Activated naive CD8-positive, alpha-beta T cell treated with anti-CD3 and anti-CD28 coated beads, Interleukin-2, amount 50 U/mL, for 24 hours (primary cell): ENCODE results near the gene CEP97.
"Not testable (repeated sequence)": the region's sequence is repeated elsewhere in the genome, so short reads cannot be mapped to it uniquely, and the experiment has no call there.

Experiments used
- ATAC-seq: fragments of 150-1000 bp; cut with Tn5 transposase; one replicate; pipeline ENCODE4 v1.10.0; 2021
- DNase-seq: peaks from one replicate; pipeline ENCODE4 v3.0.0; 2021
- H3K27ac Mint-ChIP-seq: one replicate; pipeline ENCODE4 v1.8.0; 2021; ENCODE audit warnings: mild to moderate bottlenecking, mixed read lengths
- H3K27me3 Mint-ChIP-seq: one replicate; pipeline ENCODE4 v1.8.0; 2021; ENCODE audit warnings: mixed read lengths
- H3K36me3 Mint-ChIP-seq: one replicate; pipeline ENCODE4 v1.8.0; 2021; ENCODE audit warnings: low read depth, mixed read lengths
- H3K4me1 Mint-ChIP-seq: one replicate; pipeline ENCODE4 v1.8.0; 2021; ENCODE audit warnings: mixed read lengths
- H3K4me3 Mint-ChIP-seq: one replicate; pipeline ENCODE4 v1.8.0; 2021; ENCODE audit warnings: mild to moderate bottlenecking, moderate library complexity, mixed read lengths
- H3K9me3 Mint-ChIP-seq: one replicate; pipeline ENCODE4 v1.8.0; 2021; ENCODE audit warnings: mixed read lengths

Gene CEP97

DNA sequence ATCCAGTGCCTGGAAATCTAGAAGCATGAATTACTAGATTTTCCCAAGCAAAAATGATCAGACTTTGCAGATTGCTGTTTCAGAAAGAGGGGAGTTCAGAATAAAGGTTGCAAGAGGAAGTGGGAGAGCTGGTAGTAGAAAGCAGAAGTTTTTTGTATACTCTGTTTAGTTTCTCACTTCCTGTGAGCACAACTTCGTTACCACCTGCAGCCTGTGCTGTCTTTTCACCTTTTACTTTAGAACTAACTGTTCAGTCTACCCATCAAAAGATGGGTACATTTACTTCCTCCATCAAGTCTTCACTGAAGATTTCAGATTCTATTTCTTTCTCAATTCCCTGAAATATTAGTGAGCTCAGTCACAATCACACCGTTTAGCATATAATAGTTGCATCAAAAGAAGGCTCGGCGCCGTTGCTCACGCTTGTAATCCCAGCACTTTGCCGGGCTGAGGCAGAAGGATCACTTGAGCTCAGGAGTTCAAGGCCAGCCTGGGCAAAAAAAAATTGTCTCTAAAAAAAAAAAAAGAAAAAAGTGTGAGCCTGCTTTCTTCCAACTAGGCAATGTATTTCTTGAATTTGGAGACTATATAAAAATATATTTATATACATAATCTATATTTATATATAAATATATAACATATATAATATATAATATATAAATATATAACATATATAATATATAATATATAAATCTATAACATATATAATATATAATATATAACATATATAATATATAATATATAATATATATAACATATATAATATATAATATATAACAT is 1.8 kb upstream of the CEP97 start:
- peak overlapping the region; percentile 34 for H3K4me3 Mint-ChIP-seq
- no peak for ATAC-seq

DNA sequence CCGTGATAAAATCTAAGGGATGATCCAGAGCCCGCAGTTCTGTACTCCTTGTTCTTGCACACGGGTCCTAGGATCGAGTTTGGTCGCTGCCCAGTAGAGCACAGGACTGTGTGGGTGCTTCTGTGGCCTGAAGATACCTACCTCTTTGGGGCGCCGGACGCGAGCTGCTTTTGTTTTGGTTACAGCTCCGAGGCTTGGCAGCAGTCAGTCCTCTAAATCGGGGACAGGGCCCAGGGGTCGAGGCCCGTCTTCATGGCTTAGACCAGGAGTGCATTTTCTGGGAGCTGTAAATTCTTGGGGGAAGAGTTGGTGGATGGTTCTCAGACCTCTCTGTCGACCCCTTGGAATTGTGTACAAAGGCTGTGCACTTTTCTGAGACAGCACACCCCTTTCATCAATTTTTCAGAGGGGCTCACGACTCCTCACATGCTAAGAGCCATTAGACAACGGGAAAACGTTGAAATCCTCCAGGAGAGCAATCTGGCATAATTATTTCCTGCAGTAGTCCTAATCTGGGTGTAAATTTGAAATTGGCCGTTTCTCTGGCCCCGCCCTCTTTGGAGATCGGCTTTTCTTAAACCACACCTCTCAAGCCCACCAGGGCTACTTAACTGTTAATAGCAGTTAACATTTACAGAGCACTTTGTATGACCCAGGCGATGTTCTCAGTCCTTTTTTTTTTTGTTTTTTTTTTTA is 928 bp downstream of the CEP97 start:
- no peak for ATAC-seq
- DNase-seq: peak; percentile 33
- peaks cover 37% of the 10 kb centered on the region for H3K4me1 Mint-ChIP-seq
- no peaks in the 10 kb centered on the region for H3K9me3 Mint-ChIP-seq
- peaks cover 19% of the 10 kb centered on the region for H3K36me3 Mint-ChIP-seq
- H3K27me3 Mint-ChIP-seq: no peaks in the 10 kb centered on the region
- H3K27ac Mint-ChIP-seq: peak overlapping the region; percentile 91
- peak overlapping the region; percentile 92 for H3K4me3 Mint-ChIP-seq

More for the DNA sequence above, 1.8 kb upstream of the CEP97 start:
- Mint-ChIP-seq H3K4me1 (peaks cover 41% of the 10 kb centered on the region), H3K27me3 (no peaks in the 10 kb centered on the region), H3K27ac (peak overlapping the region; percentile 76), H3K9me3 (no peaks in the 10 kb centered on the region), H3K36me3 (peaks cover 2% of the 10 kb centered on the region)
- DNase-seq: no peak

DNA sequence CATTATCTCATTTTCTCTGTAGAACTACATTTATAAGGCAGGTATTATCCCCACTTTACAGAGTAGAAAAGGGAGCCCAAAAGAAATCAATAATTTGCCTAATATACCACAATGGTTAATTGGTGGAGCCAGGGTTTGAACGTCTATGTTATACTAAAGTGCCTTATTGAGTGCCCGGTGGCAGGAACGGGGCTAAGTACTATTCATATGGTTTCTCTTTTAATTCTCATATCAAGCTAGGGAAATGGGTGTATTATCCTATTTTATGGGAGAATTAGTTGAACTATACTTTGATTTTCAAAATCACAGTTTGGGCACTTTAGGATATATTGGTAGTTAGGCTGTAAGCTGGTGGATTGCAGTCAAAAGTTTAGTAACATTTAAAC is 1.5 kb downstream of the CEP97 start:
- Mint-ChIP-seq H3K36me3 (peaks cover 24% of the 10 kb centered on the region), H3K4me3 (peak overlapping the region; percentile 92), H3K4me1 (peaks cover 33% of the 10 kb centered on the region), H3K9me3 (no peaks in the 10 kb centered on the region), H3K27me3 (no peaks in the 10 kb centered on the region), H3K27ac (peak overlapping the region; percentile 91)
- DNase-seq (no peak), ATAC-seq (no peak)

DNA sequence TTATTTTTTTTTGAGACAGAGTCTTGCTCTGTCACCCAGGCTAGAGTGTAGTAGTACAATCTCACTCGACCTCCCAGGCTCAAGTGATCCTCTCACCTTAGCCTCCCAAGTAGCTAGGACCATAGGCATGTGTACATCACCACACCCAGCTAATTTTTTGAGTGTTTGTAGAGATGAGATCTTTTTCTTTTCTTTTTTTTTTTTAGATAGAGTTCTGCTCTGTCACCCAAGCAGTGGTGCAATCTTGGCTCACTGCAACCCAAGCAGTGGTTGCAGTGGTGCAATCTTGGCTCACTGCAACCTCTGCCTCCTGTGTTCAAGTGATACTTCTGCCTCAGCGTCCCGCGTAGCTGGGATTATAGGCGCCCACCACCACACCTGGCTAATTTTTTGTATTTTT is 5.2 kb downstream of the CEP97 start:
- Mint-ChIP-seq H3K4me1 (peaks cover 7% of the 10 kb centered on the region), H3K36me3 (peaks cover 54% of the 10 kb centered on the region), H3K27ac (no peak overlapping the region), H3K9me3 (no peaks in the 10 kb centered on the region), H3K27me3 (no peaks in the 10 kb centered on the region), H3K4me3 (no peak overlapping the region)
- ATAC-seq (no peak), DNase-seq (no peak)

DNA sequence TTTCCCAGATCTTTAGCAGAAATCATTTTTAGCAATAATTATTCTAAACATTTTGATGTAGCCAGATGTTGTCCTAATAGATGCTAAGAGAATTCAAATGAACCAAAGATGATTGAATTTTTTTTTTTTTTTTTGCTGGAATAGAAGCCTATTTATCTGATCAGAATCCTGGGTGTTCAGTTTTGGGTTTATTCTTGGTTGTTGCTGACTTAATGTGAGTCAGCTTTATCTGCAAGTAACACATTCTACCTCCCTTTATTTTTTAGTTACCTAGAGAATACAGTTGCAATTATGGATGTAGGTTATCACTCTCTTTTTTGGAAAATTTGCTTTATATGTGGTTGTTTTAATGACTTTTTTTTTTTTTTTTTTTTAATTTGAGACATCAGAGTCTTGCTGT is 6.4 kb downstream of the CEP97 start:
- ATAC-seq (no peak), DNase-seq (no peak)
- peaks cover 64% of the 10 kb centered on the region for H3K36me3 Mint-ChIP-seq
- H3K9me3 Mint-ChIP-seq: no peaks in the 10 kb centered on the region
- H3K27ac Mint-ChIP-seq: no peak overlapping the region
- H3K4me1 Mint-ChIP-seq: peaks cover 3% of the 10 kb centered on the region
- H3K27me3 Mint-ChIP-seq: no peaks in the 10 kb centered on the region
- H3K4me3 Mint-ChIP-seq: no peak overlapping the region

DNA sequence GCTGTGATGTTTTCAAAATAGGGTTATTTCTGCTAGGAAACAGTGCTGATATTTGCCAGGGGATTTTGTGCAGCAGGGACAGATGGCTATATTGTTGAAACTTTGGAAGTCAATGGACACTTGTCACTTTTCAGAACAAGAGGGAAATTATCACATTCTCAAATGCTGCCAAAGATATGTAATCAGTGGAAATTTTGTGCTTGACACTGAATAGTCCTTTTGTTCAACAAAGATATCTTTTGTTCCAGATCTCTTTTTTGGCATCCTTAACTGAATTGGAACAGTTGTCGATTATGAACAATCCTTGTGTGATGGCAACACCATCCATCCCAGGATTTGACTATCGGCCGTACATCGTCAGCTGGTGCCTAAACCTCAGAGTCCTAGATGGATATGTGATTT is 7.8 kb downstream of the CEP97 start:
- H3K27ac Mint-ChIP-seq: no peak overlapping the region
- no peaks in the 10 kb centered on the region for H3K9me3 Mint-ChIP-seq
- H3K4me3 Mint-ChIP-seq: no peak overlapping the region
- no peak for ATAC-seq
- H3K27me3 Mint-ChIP-seq: no peaks in the 10 kb centered on the region
- H3K4me1 Mint-ChIP-seq: no peaks in the 10 kb centered on the region
- no peak for DNase-seq
- peaks cover 75% of the 10 kb centered on the region for H3K36me3 Mint-ChIP-seq

DNA sequence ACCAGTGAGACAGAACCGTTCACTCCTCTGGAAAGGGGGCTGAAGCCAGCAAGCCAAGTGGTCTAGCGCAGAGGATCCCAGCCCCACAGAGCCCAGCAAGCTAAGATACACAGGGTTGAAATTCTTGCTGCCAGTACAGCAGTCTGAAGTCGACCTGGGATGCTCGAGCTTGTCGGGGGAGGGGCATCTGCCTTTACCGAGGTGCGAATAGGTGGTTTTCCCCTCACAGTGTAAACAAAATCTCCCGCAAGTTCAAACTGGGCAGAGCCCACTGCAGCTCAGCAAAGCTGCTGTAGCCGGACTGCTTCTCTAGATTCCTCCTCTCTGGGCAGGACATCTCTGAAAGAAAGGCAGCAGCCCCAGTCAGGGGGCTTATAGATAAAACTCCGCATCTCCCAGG is 11.4 kb downstream of the CEP97 start:
- Mint-ChIP-seq H3K27ac (no peak overlapping the region), H3K4me3 (no peak overlapping the region), H3K36me3 (peaks cover 63% of the 10 kb centered on the region), H3K4me1 (no peaks in the 10 kb centered on the region), H3K27me3 (no peaks in the 10 kb centered on the region), H3K9me3 (no peaks in the 10 kb centered on the region)
- ATAC-seq: no peak
- DNase-seq: no peak

DNA sequence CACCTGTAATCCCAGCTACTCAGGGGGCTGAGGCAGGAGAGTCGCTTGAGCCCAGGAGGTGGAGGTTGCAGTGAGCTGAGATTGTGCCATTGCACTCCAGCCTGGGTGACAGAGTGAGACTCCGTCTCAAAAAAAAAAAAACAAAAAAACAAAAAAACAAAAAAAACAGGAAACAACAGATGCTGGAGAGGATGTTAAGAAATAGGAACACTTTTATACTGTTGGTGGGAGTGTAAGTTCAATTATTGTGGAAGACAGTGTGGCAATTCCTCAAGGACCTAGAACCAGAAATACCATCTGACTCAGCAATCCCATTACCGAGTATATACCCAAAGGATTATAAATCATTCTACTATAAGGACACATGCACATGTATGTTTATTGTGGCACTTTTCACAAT is 17.5 kb downstream of the CEP97 start:
- H3K4me1 Mint-ChIP-seq, H3K27me3 Mint-ChIP-seq, H3K27ac Mint-ChIP-seq, DNase-seq, ATAC-seq, H3K4me3 Mint-ChIP-seq, H3K9me3 Mint-ChIP-seq: not testable (repeated sequence)
- peaks cover 37% of the 10 kb centered on the region for H3K36me3 Mint-ChIP-seq

DNA sequence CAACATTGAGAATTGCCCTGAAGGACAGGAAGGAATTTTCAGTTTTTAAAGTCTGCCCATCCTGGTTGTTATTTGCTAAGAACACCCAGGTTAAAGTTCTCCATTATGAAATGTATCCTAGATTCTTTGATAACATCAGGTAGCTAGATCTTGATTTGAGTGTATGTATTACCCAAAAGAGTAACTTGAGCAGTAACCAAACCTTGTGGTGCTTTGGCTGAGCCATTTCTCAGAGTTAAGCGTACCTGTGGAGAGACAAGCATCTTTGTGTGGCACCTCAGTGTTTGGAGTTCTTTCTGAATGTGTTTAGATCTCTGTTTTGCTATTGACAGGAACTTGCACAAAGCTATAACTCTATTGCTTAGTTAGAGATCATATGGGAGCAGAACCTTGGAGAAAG is 20.4 kb downstream of the CEP97 start:
- DNase-seq: no peak
- ATAC-seq: no peak
- Mint-ChIP-seq H3K36me3 (peaks cover 31% of the 10 kb centered on the region), H3K27ac (no peak overlapping the region), H3K9me3 (no peaks in the 10 kb centered on the region), H3K27me3 (no peaks in the 10 kb centered on the region), H3K4me1 (no peaks in the 10 kb centered on the region), H3K4me3 (no peak overlapping the region)

DNA sequence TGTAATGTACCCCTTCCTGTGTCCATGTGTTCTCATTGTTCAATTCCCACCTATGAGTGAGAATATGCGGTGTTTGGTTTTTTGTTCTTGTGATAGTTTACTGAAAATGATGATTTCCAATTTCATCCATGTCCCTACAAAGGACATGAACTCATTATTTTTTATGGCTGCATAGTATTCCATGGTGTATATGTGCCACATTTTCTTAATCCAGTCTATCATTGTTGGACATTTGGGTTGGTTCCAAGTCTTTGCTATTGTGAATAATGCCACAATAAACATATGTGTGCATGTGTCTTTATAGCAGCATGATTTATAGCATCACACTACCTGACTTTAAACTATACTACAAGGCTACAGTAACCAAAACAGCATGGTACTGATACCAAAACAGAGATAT is 21.5 kb downstream of the CEP97 start:
- H3K4me3 Mint-ChIP-seq, H3K27me3 Mint-ChIP-seq, ATAC-seq, H3K9me3 Mint-ChIP-seq, H3K27ac Mint-ChIP-seq, H3K4me1 Mint-ChIP-seq, DNase-seq: not testable (repeated sequence)
- peaks cover 35% of the 10 kb centered on the region for H3K36me3 Mint-ChIP-seq

DNA sequence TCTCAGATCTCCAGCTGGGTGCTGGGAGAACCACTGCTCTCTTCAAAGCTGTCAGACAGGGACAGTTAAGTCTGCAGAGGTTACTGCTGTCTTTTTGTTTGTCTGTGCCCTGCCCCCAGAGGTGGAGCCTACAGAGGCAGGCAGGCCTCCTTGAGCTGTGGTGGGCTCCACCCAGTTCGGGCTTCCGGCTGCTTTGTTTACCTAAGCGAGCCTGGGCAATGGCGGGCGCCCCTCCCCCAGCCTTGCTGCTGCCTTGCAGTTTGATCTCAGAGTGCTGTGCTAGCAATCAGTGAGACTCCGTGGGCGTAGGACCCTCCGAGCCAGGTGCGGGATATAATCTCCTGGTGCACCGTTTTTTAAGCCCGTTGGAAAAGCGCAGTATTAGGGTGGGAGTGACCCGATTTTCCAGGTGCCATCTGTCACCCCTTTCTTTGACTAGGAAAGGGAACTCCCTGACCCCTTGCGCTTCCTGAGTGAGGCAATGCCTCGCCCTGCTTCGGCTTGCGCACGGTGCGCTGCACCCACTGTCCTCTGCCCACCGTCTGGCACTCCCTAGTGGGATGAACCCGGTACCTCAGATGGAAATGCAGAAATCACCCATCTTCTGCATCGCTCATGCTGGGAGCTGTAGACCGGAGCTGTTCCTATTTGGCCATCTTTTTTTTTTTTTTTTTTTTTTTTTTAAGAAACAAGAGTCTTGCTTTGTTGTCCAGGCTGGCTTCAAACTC is 29.1 kb downstream of the CEP97 start:
- not testable (repeated sequence) for ATAC-seq, H3K27ac Mint-ChIP-seq, DNase-seq, H3K4me3 Mint-ChIP-seq, H3K9me3 Mint-ChIP-seq, H3K4me1 Mint-ChIP-seq, H3K27me3 Mint-ChIP-seq
- peaks cover 50% of the 10 kb centered on the region for H3K36me3 Mint-ChIP-seq

DNA sequence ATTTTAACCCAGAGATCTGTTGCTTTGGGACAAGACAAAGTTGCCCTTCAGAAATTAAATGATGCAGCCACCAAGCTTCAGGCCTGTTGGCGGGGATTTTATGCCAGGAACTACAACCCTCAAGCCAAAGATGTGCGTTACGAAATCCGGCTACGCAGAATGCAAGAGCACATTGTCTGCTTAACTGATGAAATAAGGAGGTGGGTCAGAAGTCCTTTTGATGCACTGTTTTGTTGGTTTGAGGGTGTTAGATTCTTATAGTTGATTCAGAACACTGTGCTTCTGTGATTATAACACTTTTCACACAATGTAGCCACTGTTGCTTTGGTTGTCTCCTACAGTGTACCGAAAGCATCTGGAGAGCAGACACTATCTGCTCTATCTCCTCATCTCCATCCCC is 33.8 kb downstream of the CEP97 start:
- H3K4me1 Mint-ChIP-seq: no peaks in the 10 kb centered on the region
- ATAC-seq (no peak), DNase-seq (no peak)
- H3K27me3 Mint-ChIP-seq: no peaks in the 10 kb centered on the region
- H3K27ac Mint-ChIP-seq: no peak overlapping the region
- H3K4me3 Mint-ChIP-seq: no peak overlapping the region
- no peaks in the 10 kb centered on the region for H3K9me3 Mint-ChIP-seq
- peaks cover 56% of the 10 kb centered on the region for H3K36me3 Mint-ChIP-seq

DNA sequence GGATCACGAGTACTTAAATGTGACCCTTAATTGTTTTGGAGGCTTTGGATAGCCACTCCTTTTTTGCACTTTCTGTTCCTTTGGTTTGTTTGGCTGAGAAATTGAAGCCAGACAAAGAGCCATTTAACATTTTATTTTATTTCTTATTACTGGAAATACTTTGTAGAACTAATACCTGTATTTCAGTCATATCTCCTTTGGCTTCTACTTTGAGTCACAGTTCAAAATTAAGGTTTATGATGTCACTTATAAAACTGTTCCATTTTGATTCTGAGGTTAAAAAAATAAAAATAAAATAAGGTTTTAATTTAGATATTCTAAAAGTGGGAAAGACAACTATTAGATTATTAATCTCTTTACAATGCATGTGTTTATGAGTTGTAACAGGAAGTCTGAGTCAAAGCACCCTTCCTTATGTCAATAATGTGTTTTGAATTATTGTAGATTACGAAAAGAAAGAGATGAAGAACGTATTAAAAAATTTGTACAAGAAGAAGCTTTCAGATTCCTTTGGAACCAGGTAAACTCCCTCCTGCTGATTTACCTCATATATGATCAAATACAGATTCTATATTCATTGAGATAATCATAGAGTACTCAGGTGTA is 37.7 kb downstream of the CEP97 start:
- Mint-ChIP-seq H3K27ac (no peak overlapping the region), H3K4me3 (no peak overlapping the region), H3K4me1 (no peaks in the 10 kb centered on the region), H3K36me3 (peaks cover 50% of the 10 kb centered on the region), H3K9me3 (no peaks in the 10 kb centered on the region), H3K27me3 (no peaks in the 10 kb centered on the region)
- DNase-seq (no peak), ATAC-seq (no peak)

DNA sequence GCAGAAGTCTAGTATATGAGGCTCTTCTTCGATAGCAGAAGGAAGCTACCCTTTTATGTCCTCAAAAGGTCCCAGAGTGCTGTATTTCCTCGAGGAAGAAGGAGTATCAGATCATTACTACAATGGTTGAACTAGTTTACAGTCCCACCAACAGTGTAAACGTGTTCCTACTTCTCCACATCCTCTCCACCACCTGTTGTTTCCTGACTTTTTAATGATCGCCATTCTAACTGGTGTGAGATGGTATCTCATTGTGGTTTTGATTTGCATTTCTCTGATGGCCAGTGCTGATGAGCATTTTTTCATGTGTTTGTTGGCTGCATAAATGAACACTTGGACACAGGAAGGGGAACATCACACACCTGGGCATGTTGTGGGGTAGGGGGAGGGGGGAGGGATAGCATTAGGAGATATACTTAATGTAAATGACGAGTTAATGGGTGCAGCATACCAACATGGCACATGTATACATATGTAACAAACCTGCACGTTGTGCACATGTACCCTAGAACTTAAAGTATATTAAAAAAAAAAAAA is 53.4 kb downstream of the CEP97 start:
- DNase-seq, H3K9me3 Mint-ChIP-seq, ATAC-seq, H3K27me3 Mint-ChIP-seq, H3K36me3 Mint-ChIP-seq: not testable (repeated sequence)
- peaks cover 42% of the 10 kb centered on the region for H3K4me1 Mint-ChIP-seq
- peak overlapping the region; percentile 98 for H3K4me3 Mint-ChIP-seq
- H3K27ac Mint-ChIP-seq: peak overlapping the region; percentile 97
